GM12878 (cell line): ENCODE measurements around the gene ABCA10. TPM values are rescaled to one million over a fixed set of nuclear protein-coding genes. Genes with fewer than 3 reads are reported as not detected.

Source experiments
- ATAC-seq: fragments of 200-7000 bp; cut with Tn5 transposase; 3 replicates; pipeline ENCODE4 v1.9.1; 2020; ENCODE audit warnings: mild to moderate bottlenecking, moderate library complexity
- BruUV-seq: library from RNA; stranded (reverse); fragments of 400-500 nt; replicated peaks from 2 replicates; lab custom pipeline; 2021; lab: Mats Ljungman, UMichigan
- CTCF ChIA-PET: fragments of 300-600 bp; sonication (Branson Sonifier 250); formaldehyde crosslinking; extraction: SDS; loops from one replicate; lab custom pipeline; 2021; ENCODE audit warnings: inconsistent platforms; lab: Yijun Ruan, JAX
- POLR2A ChIA-PET: fragments of 350-600 bp; formaldehyde crosslinking; extraction: SDS; loops from one replicate; lab custom pipeline; 2021; ENCODE audit warnings: inconsistent platforms; lab: Charles Lee
- RAD21 ChIA-PET: fragments of 300-600 bp; sonication (Branson Sonifier 250); formaldehyde crosslinking; loops from one replicate; lab custom pipeline; 2023; ENCODE audit warnings: antibody characterized with exemption; ENCODE audit not compliant: unreplicated experiment; lab: Charles Lee
- SMC1A ChIA-PET: fragments of 300-600 bp; sonication (Branson Sonifier 250); formaldehyde crosslinking; loops from one replicate; lab custom pipeline; 2023; ENCODE audit not compliant: unreplicated experiment, uncharacterized antibody; lab: Charles Lee
- DNase-seq: peaks from one replicate; pipeline ENCODE4 v3.0.0-alpha.2; 2011; ENCODE audit warnings: low read depth, low spot score
- FAIRE-seq: peaks from 3 replicates; lab custom pipeline; 2011; peaks lifted over from hg19 to GRCh38; lab: Jason Lieb, UNC
- H2AFZ ChIP-seq: 2 replicates; pipeline ENCODE4 v1.6.0; 2011; ENCODE audit warnings: low read depth, low read length, control low read depth; ENCODE audit not compliant: control insufficient read depth
- H3K27ac ChIP-seq: 2 replicates; pipeline ENCODE4 v1.5.1; 2011; ENCODE audit warnings: control low read depth; ENCODE audit not compliant: control insufficient read depth, insufficient read depth
- H3K27me3 ChIP-seq, 2 experiments: replicated peaks in 1 of 2; 2 replicates each; pipeline versions ENCODE4 v1.6.0 to v1.6.1; 2011; ENCODE audit warnings: low read length in 1 of 2; ENCODE audit not compliant: control insufficient read depth in 2 of 2, insufficient read depth in 2 of 2
- H3K36me3 ChIP-seq, 2 experiments: 2 replicates each; pipeline ENCODE4 v1.5.1; 2011; ENCODE audit warnings: low read length in 1 of 2; ENCODE audit not compliant: control insufficient read depth in 2 of 2, insufficient read depth in 2 of 2
- H3K4me1 ChIP-seq: 2 replicates; pipeline ENCODE4 v1.6.1; 2011; ENCODE audit warnings: mild to moderate bottlenecking, low read length, moderate library complexity, mixed read lengths; ENCODE audit not compliant: control insufficient read depth, insufficient read depth
- H3K4me2 ChIP-seq: 2 replicates; pipeline ENCODE4 v1.6.0; 2011; ENCODE audit warnings: control low read depth; ENCODE audit not compliant: control insufficient read depth, insufficient read depth
- H3K4me3 ChIP-seq: fragments of 200-600 bp; sonication (generic); 2 replicates; pipeline ENCODE4 v1.5.1; 2016
- H3K79me2 ChIP-seq: 2 replicates; pipeline ENCODE4 v1.6.0; 2011; ENCODE audit warnings: low read length; ENCODE audit not compliant: control insufficient read depth, insufficient read depth
- H3K9ac ChIP-seq: 2 replicates; pipeline ENCODE4 v1.8.0; 2011; ENCODE audit warnings: low read length, control low read depth, mixed read lengths; ENCODE audit not compliant: control insufficient read depth, insufficient read depth
- H3K9me3 ChIP-seq: replicated peaks from 3 replicates; pipeline ENCODE4 v1.5.1; 2011; ENCODE audit warnings: mild to moderate bottlenecking, low read length; ENCODE audit not compliant: control insufficient read depth, insufficient read depth
- H4K20me1 ChIP-seq: 2 replicates; pipeline ENCODE4 v1.6.0; 2011; ENCODE audit not compliant: control insufficient read depth, insufficient read depth
- CEBPB ChIP-seq, 2 experiments: fragments of 150-350 bp in 1 of 2; IDR thresholded peaks; 2 replicates each; pipeline ENCODE4 v1.6.1; 2012 to 2014; ENCODE audit warnings: low read depth in 2 of 2, low read length in 2 of 2, borderline replicate concordance in 1 of 2, inconsistent platforms in 1 of 2
- E2F4 ChIP-seq: IDR thresholded peaks from 2 replicates; pipeline ENCODE4 v1.6.1; 2012; ENCODE audit warnings: low read depth, low read length, improper control_type of control experiment
- EP300 ChIP-seq, 2 experiments: fragments of 150-350 bp in 1 of 2; IDR thresholded peaks; 2 replicates each; pipeline ENCODE4 v1.6.1; 2011 to 2012; ENCODE audit warnings: low read depth in 2 of 2, low read length in 2 of 2, borderline replicate concordance in 1 of 2, improper control_type of control experiment in 1 of 2, inconsistent platforms in 1 of 2; ENCODE audit not compliant: control insufficient read depth in 1 of 2
- IKZF1 ChIP-seq: fragments of 450-650 bp; conservative IDR thresholded peaks from 2 replicates; pipeline ENCODE4 v1.6.1; 2017; ENCODE audit warnings: antibody characterized with exemption, mild to moderate bottlenecking
- IRF4 ChIP-seq: IDR thresholded peaks from 2 replicates; pipeline ENCODE4 v1.6.1; 2011; ENCODE audit warnings: low read depth, low read length
- JUND ChIP-seq: IDR thresholded peaks from 2 replicates; pipeline ENCODE4 v1.6.1; 2012; ENCODE audit warnings: low read depth, mild to moderate bottlenecking, low read length, improper control_type of control experiment, moderate library complexity
- PAX5 ChIP-seq: IDR thresholded peaks from 2 replicates; pipeline ENCODE4 v1.6.1; 2011; ENCODE audit warnings: low read depth, low read length, borderline replicate concordance
- RAD51 ChIP-seq: fragments of 450-650 bp; IDR thresholded peaks from 2 replicates; pipeline ENCODE4 v1.6.1; 2016; ENCODE audit warnings: moderate library complexity, mild to moderate bottlenecking, inconsistent platforms
- RBBP5 ChIP-seq: fragments of 200-600 bp; sonication (generic); conservative IDR thresholded peaks from 2 replicates; pipeline ENCODE4 v1.6.1; 2016
- RCOR1 ChIP-seq: conservative IDR thresholded peaks from 2 replicates; pipeline ENCODE4 v1.6.1; 2012; ENCODE audit warnings: low read depth, low read length, improper control_type of control experiment
- RELA ChIP-seq: fragments of 450-650 bp; IDR thresholded peaks from 2 replicates; pipeline ENCODE4 v1.8.0; 2014; ENCODE audit warnings: borderline replicate concordance; ENCODE audit not compliant: partially characterized antibody
- STAT1 ChIP-seq: fragments of 450-650 bp; conservative IDR thresholded peaks from 2 replicates; pipeline ENCODE4 v1.6.1; 2014; ENCODE audit warnings: antibody characterized with exemption, mild to moderate bottlenecking
- TCF7 ChIP-seq: IDR thresholded peaks from 2 replicates; pipeline ENCODE4 v1.6.1; 2014; ENCODE audit warnings: antibody characterized with exemption, borderline replicate concordance
- ZNF207 ChIP-seq: fragments of 450-650 bp; IDR thresholded peaks from 2 replicates; pipeline ENCODE4 v1.6.1; 2014; ENCODE audit warnings: antibody characterized with exemption, mild to moderate bottlenecking, borderline replicate concordance
- ZNF274 ChIP-seq: IDR thresholded peaks from one replicate; pipeline ENCODE4 v1.8.0; 2011; ENCODE audit not compliant: insufficient read length, insufficient read depth
- ZZZ3 ChIP-seq: IDR thresholded peaks from 2 replicates; pipeline ENCODE4 v1.6.1; 2011; ENCODE audit warnings: low read depth; ENCODE audit not compliant: control insufficient read depth, insufficient read length
- WGBS: methylation state at CpG from one replicate; pipeline ENCODE4 v1.1.6; 2016; ENCODE audit warnings: low lambda C conversion rate; ENCODE audit not compliant: insufficient replicate concordance, insufficient coverage; ENCODE audit errors: missing lambda C conversion rate; 5-methylcytosine and 5-hydroxymethylcytosine counted together
- in situ Hi-C: fragments of 300-500 bp; cut with MboI; formaldehyde crosslinking; loops from 9 replicates; pipeline ENCODE4 v1.14.3; 2018; ENCODE audit warnings: mixed read lengths
- intact Hi-C: fragments of 100-400 bp; cut with micrococcal nuclease; formaldehyde crosslinking; loops from one replicate; pipeline ENCODE4 v1.14.2; 2022; ENCODE audit not compliant: unreplicated experiment
- polyA plus RNA-seq, 11 experiments: library from polyadenylated mRNA; depleted of rRNA in 4 of 11; unstranded in 6 of 11; stranded (reverse) in 5 of 11; fragments of >200 nt; fragmentation: Nextera tagmentation in 4 of 11; fragmentation: Illumina TruSeq in 1 of 11; extraction: Ambion mirVana in 4 of 11; extraction: Trizol in 1 of 11; gene quantifications; 1 replicate in 1 of 11; 2 replicates in 10 of 11; pipeline versions ENCODE4 v1.2.1 to v1.2.3, GENCODE V29; 2011 to 2016; ENCODE audit warnings: inconsistent platforms in 2 of 11, missing spikeins in 2 of 11, low read depth in 1 of 11
- total RNA-seq, 4 experiments: library from RNA; depleted of rRNA in 3 of 4; stranded (reverse); fragments of >200 nt in 3 of 4; fragmentation: Illumina TruSeq in 1 of 4; extraction: Trizol in 1 of 4; gene quantifications; 2 replicates each; pipeline versions ENCODE4 v1.2.1 to v1.2.3, GENCODE V29; 2013 to 2021

Gene ABCA10
- total and polyA plus RNA-seq, 10 of the 15 experiments (the other 5 are each of a cell fraction or from before 2014, with no cell fraction given), result 0.33 to 3.0 (median 0.83) TPM

- DNase-seq (no peak), FAIRE-seq (no peak), ATAC-seq (no peak)
- no peaks in the 10 kb centered on the region for H4K20me1 ChIP-seq
- CTCF ChIA-PET, result interaction anchor here (1.6 kb wide), 1 partner anchor 10 kb away, joined by 4 read pairs; the partner anchor contains the start of gene ABCA6
- RAD21 ChIA-PET, result no interaction called here
- in situ Hi-C loops (no loop called here), intact Hi-C loops (no loop called here)
- no peaks in the 10 kb centered on the region for H3K4me1 ChIP-seq
- H2AFZ ChIP-seq, result no peak overlapping the region
- TF ChIP-seq ZNF207, result no peak
- TF ChIP-seq STAT1, result no peak
- no peak for TF ChIP-seq IRF4
- TF ChIP-seq ZNF274, result no peak
- TF ChIP-seq EP300 (IDR thresholded peaks at IDR 0.05; ENCODE audit: borderline replicate concordance in 1 of 2, control insufficient read depth in 1 of 2, low read depth in 2 of 2, low read length in 2 of 2), result no peak
- TF ChIP-seq RCOR1, result no peak
- no peak for TF ChIP-seq PAX5
- no peak for TF ChIP-seq IKZF1
- TF ChIP-seq JUND, result no peak
- no peak for TF ChIP-seq CEBPB (IDR thresholded peaks at IDR 0.05; ENCODE audit: borderline replicate concordance in 1 of 2, low read depth in 2 of 2, low read length in 2 of 2)
- no peak for TF ChIP-seq RBBP5
- no peak for TF ChIP-seq RAD51
- TF ChIP-seq E2F4, result no peak
- no peak for TF ChIP-seq ZZZ3
- TF ChIP-seq TCF7, result no peak
- TF ChIP-seq RELA, result no peak
- BruUV-seq, result no TSS peak
- no peak overlapping the region for H3K9ac ChIP-seq
- no peak overlapping the region for H3K4me2 ChIP-seq
- no peaks in the 10 kb centered on the region for H3K79me2 ChIP-seq
- H3K27ac ChIP-seq, result no peak overlapping the region
- WGBS, result 77% methylated on average over 6 of the region's 6 CpGs
- no peak overlapping the region for H3K4me3 ChIP-seq
- no peaks in the 10 kb centered on the region for H3K9me3 ChIP-seq
- H3K36me3 ChIP-seq, result no peaks in the 10 kb centered on the region
- POLR2A ChIA-PET, result no interaction called here
- H3K27me3 ChIP-seq, result no peaks in the 10 kb centered on the region
- SMC1A ChIA-PET, result interaction anchor here (1.3 kb wide), 1 partner anchor 9 kb away, joined by 3 read pairs; no protein-coding TSS in a partner anchor
Observed at GRCh38 chr17:69130627-69131296, 97.9 kb downstream of the ABCA10 start.
